Measurements from ENCODE around the gene MEP1B.
"Not testable (repeated sequence)": the region's sequence is repeated elsewhere in the genome, so short reads cannot be mapped to it uniquely, and the experiment has no call there.

The MEP1B gene

GRCh38 chr18:32209685-32210445 is 20.0 kb downstream of the MEP1B start:
- no peak for DNase-seq

GRCh38 chr18:32213693-32214092 is 23.9 kb downstream of the MEP1B start:
- no peak for DNase-seq

- DNase-seq, result no peak
These were observed 26.6 kb downstream of the MEP1B start for GRCh38 chr18:32216390-32216789.

- no peak for DNase-seq
These were observed 29.7 kb downstream of the MEP1B start for GRCh38 chr18:32219431-32220018.

GRCh38 chr18:32233348-32233747 is 43.5 kb downstream of the MEP1B start:
- not testable (repeated sequence) for DNase-seq

- DNase-seq, result no peak
These were observed 47.2 kb downstream of the MEP1B start for GRCh38 chr18:32237049-32237448.

GRCh38 chr18:32238635-32239268 is 48.9 kb downstream of the MEP1B start:
- DNase-seq, result no peak

GRCh38 chr18:32242395-32242794 is 52.6 kb downstream of the MEP1B start:
- DNase-seq, result no peak

- DNase-seq, result no peak
These were observed 53.5 kb downstream of the MEP1B start for GRCh38 chr18:32243358-32243757.

- DNase-seq, result no peak
These were observed 55.0 kb downstream of the MEP1B start for GRCh38 chr18:32244881-32245280.

- no peak for DNase-seq
These were observed 59.5 kb downstream of the MEP1B start for GRCh38 chr18:32249147-32249929.

GRCh38 chr18:32251466-32251865 is 61.6 kb downstream of the MEP1B start:
- no peak for DNase-seq

GRCh38 chr18:32252141-32252860 is 62.5 kb downstream of the MEP1B start:
- no peak for DNase-seq

- DNase-seq, result no peak
These were observed 65.7 kb downstream of the MEP1B start for GRCh38 chr18:32255570-32255969.

GRCh38 chr18:32257084-32257785 is 67.4 kb downstream of the MEP1B start:
- DNase-seq, result no peak

- no peak for DNase-seq
These were observed 68.3 kb downstream of the MEP1B start for GRCh38 chr18:32258148-32258547.

GRCh38 chr18:32258558-32259204 is 68.8 kb downstream of the MEP1B start:
- no peak for DNase-seq

GRCh38 chr18:32259553-32259952 is 69.7 kb downstream of the MEP1B start:
- no peak for DNase-seq

GRCh38 chr18:32261003-32261402 is 71.2 kb downstream of the MEP1B start:
- DNase-seq, result no peak

GRCh38 chr18:32262092-32262491 is 72.3 kb downstream of the MEP1B start:
- no peak for DNase-seq

GRCh38 chr18:32264401-32264800 is 74.6 kb downstream of the MEP1B start:
- DNase-seq, result no peak

- no peak for DNase-seq
These were observed 77.6 kb downstream of the MEP1B start for GRCh38 chr18:32267463-32267862.

All from activated CD4-positive, alpha-beta T cell treated with anti-CD3 and anti-CD28 coated beads for 1 hour (primary cell).